Left lung (tissue), 10 donors: ENCODE data around the gene CYLC2. TPM values are rescaled to one million over a fixed set of nuclear protein-coding genes. Genes with fewer than 3 reads are reported as not detected.

ENCODE experiments used
- ATAC-seq: fragments of 200-7000 bp; cut with Tn5 transposase; one replicate; pipeline ENCODE4 v1.9.1; 2020; ENCODE audit warnings: moderate library complexity
- DNase-seq, 4 donors: peaks; one replicate each; pipeline ENCODE4 v3.0.0-alpha.2; 2013 to 2020
- H3K27ac ChIP-seq, 2 donors: fragments of 200-600 bp; sonication (generic) in 1 of 2; one replicate each; pipeline versions ENCODE4 v1.5.0 to v1.8.0; 2020 to 2021
- H3K27me3 ChIP-seq, 2 donors: fragments of 200-600 bp; sonication (generic) in 1 of 2; one replicate each; pipeline versions ENCODE4 v1.5.0 to v1.8.0; 2020 to 2021
- H3K36me3 ChIP-seq, 2 donors: fragments of 200-600 bp; sonication (generic) in 1 of 2; one replicate each; pipeline versions ENCODE4 v1.5.0 to v1.8.0; 2020 to 2021
- H3K4me1 ChIP-seq, 2 donors: fragments of 200-600 bp; one replicate each; pipeline ENCODE4 v1.8.0; 2021
- H3K4me3 ChIP-seq, 2 donors: fragments of 200-600 bp; sonication (generic) in 1 of 2; one replicate each; pipeline versions ENCODE4 v1.5.0 to v1.8.0; 2020 to 2021; ENCODE audit warnings: mild to moderate bottlenecking in 1 of 2
- H3K9me3 ChIP-seq, 2 donors: fragments of 200-600 bp; sonication (generic) in 1 of 2; one replicate each; pipeline versions ENCODE4 v1.5.0 to v1.8.0; 2020 to 2021
- intact Hi-C, 2 donors: fragments of 100-400 bp; cut with DNase I; formaldehyde crosslinking; loops; one replicate each; pipeline versions ENCODE4 v1.11.2 to v1.14.2; 2022
- polyA plus RNA-seq, 6 donors: library from polyadenylated mRNA; unstranded; fragments of 120-200 nt; gene quantifications; one replicate each; pipeline ENCODE4 v1.2.1, GENCODE V29; 2013; ENCODE audit not compliant: insufficient read length in 6 of 6
- total RNA-seq, 2 donors: library from RNA; stranded (reverse); fragmentation: NEBNext Ultra II Directional; extraction: Animal tissue kit (Norgen Biotek cat#: 25700); gene quantifications; one replicate each; pipeline ENCODE4 v1.2.1, GENCODE V29; 2021
- TF ChIP-seq, protein P1 (sequence below), 2 donors: fragments of 200-600 bp; sonication (generic) in 1 of 2; IDR thresholded peaks; one replicate each; pipeline versions ENCODE4 v1.5.0 to v1.8.0; 2021; ENCODE audit warnings: antibody characterized with exemption in 2 of 2
- donor health status: DM: no; HTN: yes; CAD: no.
- donor health status: DM: no; HTN: no; CAD: no.

Gene CYLC2
- total and polyA plus RNA-seq, 8 donors, result not detected

GRCh38 chr9:103014242-103014641 lies 19.1 kb downstream of the CYLC2 start:
- TF ChIP-seq, protein P1, sequence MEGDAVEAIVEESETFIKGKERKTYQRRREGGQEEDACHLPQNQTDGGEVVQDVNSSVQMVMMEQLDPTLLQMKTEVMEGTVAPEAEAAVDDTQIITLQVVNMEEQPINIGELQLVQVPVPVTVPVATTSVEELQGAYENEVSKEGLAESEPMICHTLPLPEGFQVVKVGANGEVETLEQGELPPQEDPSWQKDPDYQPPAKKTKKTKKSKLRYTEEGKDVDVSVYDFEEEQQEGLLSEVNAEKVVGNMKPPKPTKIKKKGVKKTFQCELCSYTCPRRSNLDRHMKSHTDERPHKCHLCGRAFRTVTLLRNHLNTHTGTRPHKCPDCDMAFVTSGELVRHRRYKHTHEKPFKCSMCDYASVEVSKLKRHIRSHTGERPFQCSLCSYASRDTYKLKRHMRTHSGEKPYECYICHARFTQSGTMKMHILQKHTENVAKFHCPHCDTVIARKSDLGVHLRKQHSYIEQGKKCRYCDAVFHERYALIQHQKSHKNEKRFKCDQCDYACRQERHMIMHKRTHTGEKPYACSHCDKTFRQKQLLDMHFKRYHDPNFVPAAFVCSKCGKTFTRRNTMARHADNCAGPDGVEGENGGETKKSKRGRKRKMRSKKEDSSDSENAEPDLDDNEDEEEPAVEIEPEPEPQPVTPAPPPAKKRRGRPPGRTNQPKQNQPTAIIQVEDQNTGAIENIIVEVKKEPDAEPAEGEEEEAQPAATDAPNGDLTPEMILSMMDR (IDR thresholded peaks at IDR 0.05), result no peak
- Histone ChIP-seq H3K4me3 (no peak overlapping the region), H3K36me3 (no peaks in the 10 kb centered on the region), H3K27me3 (no peaks in the 10 kb centered on the region), H3K27ac (no peak overlapping the region), H3K9me3 (no peaks in the 10 kb centered on the region), H3K4me1 (no peaks in the 10 kb centered on the region)
- no peak for ATAC-seq
- DNase-seq, result no peak
- intact Hi-C loops, result no loop called here

- H3K27me3 ChIP-seq, result no peaks in the 10 kb centered on the region
- no peaks in the 10 kb centered on the region for H3K4me1 ChIP-seq
- H3K36me3 ChIP-seq, result no peaks in the 10 kb centered on the region
- ATAC-seq (no peak), DNase-seq (no peak)
- peaks cover 0 to 10% of the 10 kb centered on the region in 2 donors for H3K9me3 ChIP-seq
- no peak overlapping the region for H3K4me3 ChIP-seq
- TF ChIP-seq, protein P1 (IDR thresholded peaks at IDR 0.05), result no peak
- no peak overlapping the region for H3K27ac ChIP-seq
- intact Hi-C loops, result no loop called here
Measured at GRCh38 chr9:103025796-103026195, 30.7 kb downstream of the CYLC2 start.

DNA sequence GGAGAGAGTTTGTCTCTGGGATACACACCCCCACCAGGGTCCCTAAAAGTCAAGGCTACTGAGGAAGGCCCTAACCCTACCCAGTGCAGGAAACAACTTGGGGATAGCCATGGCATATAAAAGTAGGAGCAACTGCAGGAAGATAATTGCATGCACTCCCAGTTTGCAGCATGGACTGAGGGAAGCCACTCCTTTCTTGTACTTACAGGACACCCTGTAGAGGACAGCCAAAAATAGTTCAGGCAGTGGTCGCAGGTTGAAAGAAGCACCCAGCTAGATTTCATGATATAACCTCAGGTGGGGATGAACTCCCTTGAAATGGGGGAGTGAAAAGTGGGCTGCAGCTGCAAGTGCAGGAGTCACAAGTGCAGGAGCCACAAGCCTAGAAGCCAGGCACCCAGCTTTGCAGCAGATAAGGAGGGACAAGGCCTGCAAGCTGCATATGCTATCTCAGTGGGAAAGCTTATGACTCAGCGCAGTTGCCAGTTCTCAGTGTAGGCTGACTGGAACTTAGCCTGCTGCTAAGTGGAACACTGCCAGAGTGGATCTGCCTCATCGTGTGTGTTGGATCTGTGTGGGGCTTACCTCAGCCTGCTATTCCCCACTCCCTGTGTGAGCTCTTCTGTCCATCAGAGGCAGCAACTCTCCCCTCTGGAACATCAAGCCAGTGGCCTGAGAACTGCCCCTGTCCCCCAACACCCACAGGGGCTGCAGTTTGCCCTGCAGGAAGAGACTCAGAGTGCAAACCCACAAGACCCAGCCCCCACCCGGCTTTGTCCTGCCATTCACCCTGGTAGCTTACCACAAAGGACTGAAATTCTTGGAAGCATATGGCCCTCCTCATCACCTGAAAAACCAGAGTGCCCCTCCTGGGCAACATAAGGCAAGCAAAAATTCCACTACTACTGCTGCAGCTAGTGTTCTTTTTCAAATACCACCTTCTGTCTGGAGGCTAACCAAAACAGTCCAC lies 42.7 kb downstream of the CYLC2 start:
- H3K4me3 ChIP-seq, result no peak overlapping the region
- no peak overlapping the region for H3K27ac ChIP-seq
- H3K9me3 ChIP-seq, result peaks cover 0 to 2% of the 10 kb centered on the region in 2 donors
- no peaks in the 10 kb centered on the region for H3K36me3 ChIP-seq
- TF ChIP-seq, protein P1 (IDR thresholded peaks at IDR 0.05), result no peak
- intact Hi-C loops, result no loop called here
- H3K27me3 ChIP-seq, result no peaks in the 10 kb centered on the region
- DNase-seq, result no peak
- ATAC-seq, result no peak
- no peaks in the 10 kb centered on the region for H3K4me1 ChIP-seq

DNA sequence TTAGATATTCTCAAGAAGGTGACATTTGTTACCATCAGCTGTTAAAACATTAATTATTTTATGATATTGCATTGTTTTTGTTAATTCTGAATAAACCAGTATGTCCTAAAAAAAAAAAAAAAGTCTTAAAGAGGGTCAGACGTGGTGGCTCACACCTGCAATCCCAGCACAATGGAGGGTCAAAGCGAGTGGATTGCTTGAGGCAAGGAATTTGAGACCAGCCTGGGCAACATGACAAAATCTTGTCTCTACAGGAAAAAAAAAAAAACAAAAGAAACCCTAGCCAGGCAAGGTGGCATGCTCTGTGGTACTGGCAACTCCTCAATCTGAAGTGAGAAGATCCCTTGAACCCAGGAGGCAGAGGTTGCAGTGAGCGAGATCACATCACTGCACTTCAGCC lies 46.8 kb downstream of the CYLC2 start:
- no peak for DNase-seq
- no peak overlapping the region for H3K27ac ChIP-seq
- no peak for ATAC-seq
- H3K4me3 ChIP-seq, result no peak overlapping the region
- H3K9me3 ChIP-seq, result peaks cover 0 to 2% of the 10 kb centered on the region in 2 donors
- H3K4me1 ChIP-seq, result no peaks in the 10 kb centered on the region
- no peaks in the 10 kb centered on the region for H3K27me3 ChIP-seq
- intact Hi-C loops, result no loop called here
- TF ChIP-seq, protein P1 (IDR thresholded peaks at IDR 0.05), result no peak
- H3K36me3 ChIP-seq, result no peaks in the 10 kb centered on the region
